SW 1271 (cell line): ENCODE results near the gene WIPF2.

Source experiments
- DNase-seq, 2 experiments: peaks; one replicate each; lab custom pipeline; 2025; lab: John Stamatoyannopoulos, UW

The WIPF2 gene

GRCh38 chr17:40326014-40326831 is 107.1 kb downstream of the WIPF2 start:
- no peak for DNase-seq

- DNase-seq, result no peak
These were observed 107.7 kb downstream of the WIPF2 start for GRCh38 chr17:40326832-40327199.

- DNase-seq, result no peak
These were observed 108.2 kb downstream of the WIPF2 start for GRCh38 chr17:40327244-40327729.

- DNase-seq, result no peak
These were observed 108.8 kb downstream of the WIPF2 start for GRCh38 chr17:40327735-40328385.

- DNase-seq, result no peak
These were observed 109.3 kb downstream of the WIPF2 start for GRCh38 chr17:40328386-40328766.

- no peak for DNase-seq
These were observed 111.0 kb downstream of the WIPF2 start for GRCh38 chr17:40329839-40330794.

- DNase-seq, result no peak
These were observed 111.9 kb downstream of the WIPF2 start for GRCh38 chr17:40330850-40331470.

- DNase-seq, result no peak
These were observed 112.9 kb downstream of the WIPF2 start for GRCh38 chr17:40331743-40332641.
